Panc1 (cell line): ENCODE data around the gene CRYAB. TPM values are rescaled to one million over a fixed set of nuclear protein-coding genes. Genes with fewer than 3 reads are reported as not detected.

Experiments used
- ATAC-seq: fragments of 200-7000 bp; cut with Tn5 transposase; 2 replicates; pipeline ENCODE4 v1.9.1; 2020; ENCODE audit warnings: mild to moderate bottlenecking, moderate library complexity
- BruUV-seq: library from RNA; stranded (reverse); fragments of 400-500 nt; replicated peaks from 2 replicates; lab custom pipeline; 2021; lab: Mats Ljungman, UMichigan
- CTCF ChIA-PET: fragments of 300-600 bp; sonication (Branson Sonifier 250); formaldehyde crosslinking; loops from one replicate; lab custom pipeline; 2022; ENCODE audit warnings: antibody characterized with exemption; lab: Charles Lee
- POLR2A ChIA-PET: fragments of 300-600 bp; sonication (Branson Sonifier 250); formaldehyde crosslinking; loops from one replicate; lab custom pipeline; 2022; ENCODE audit warnings: antibody characterized with exemption; lab: Charles Lee
- DNase-seq: peaks from one replicate; pipeline ENCODE4 v3.0.0-alpha.2; 2010; ENCODE audit warnings: low read depth, low spot score
- H3K27ac ChIP-seq: 2 replicates; pipeline ENCODE4 v1.5.1; 2011; ENCODE audit warnings: mild to moderate bottlenecking, low read length, inconsistent platforms
- H3K27me3 ChIP-seq: fragments of 200-500 bp; sonication (Bioruptor generic); 2 replicates; pipeline ENCODE4 v1.6.0; 2014; ENCODE audit warnings: low read length, inconsistent platforms; ENCODE audit not compliant: control insufficient read depth, insufficient read depth
- H3K36me3 ChIP-seq: fragments of 200-500 bp; sonication (Bioruptor generic); 2 replicates; pipeline ENCODE4 v1.5.1; 2014; ENCODE audit warnings: inconsistent platforms, mild to moderate bottlenecking, low read length, moderate library complexity; ENCODE audit not compliant: control insufficient read depth, insufficient read depth
- H3K4me1 ChIP-seq: 2 replicates; pipeline ENCODE4 v1.5.1; 2011; ENCODE audit warnings: inconsistent platforms, mild to moderate bottlenecking, low read length, moderate library complexity; ENCODE audit not compliant: control insufficient read depth, insufficient read depth
- H3K4me3 ChIP-seq, 2 experiments: 2 replicates each; pipeline ENCODE4 v1.5.1; 2011 to 2012; ENCODE audit warnings: low read depth in 2 of 2, low read length in 2 of 2, mild to moderate bottlenecking in 2 of 2, inconsistent platforms in 1 of 2, moderate library complexity in 1 of 2
- H3K9me3 ChIP-seq: fragments of 200-500 bp; sonication (Bioruptor generic); 2 replicates; pipeline ENCODE4 v1.5.1; 2014; ENCODE audit warnings: low read depth, mild to moderate bottlenecking, inconsistent platforms, low read length, moderate library complexity; ENCODE audit not compliant: control insufficient read depth, insufficient read depth
- POLR2AphosphoS5 ChIP-seq: IDR thresholded peaks from 2 replicates; pipeline ENCODE4 v1.6.1; 2012; ENCODE audit warnings: mild to moderate bottlenecking, low read depth, low read length, moderate library complexity
- SIN3A ChIP-seq: IDR thresholded peaks from 2 replicates; pipeline ENCODE4 v1.6.1; 2012; ENCODE audit warnings: low read depth, mild to moderate bottlenecking, low read length, moderate library complexity, borderline replicate concordance; ENCODE audit not compliant: insufficient read depth
- TCF7L2 ChIP-seq: IDR thresholded peaks from 2 replicates; pipeline ENCODE4 v1.6.1; 2011; ENCODE audit warnings: mild to moderate bottlenecking, low read depth, low read length, inconsistent platforms
- in situ Hi-C: cut with HindIII; loops from 2 replicates; pipeline ENCODE4 v1.10.0; 2016; ENCODE audit warnings: low sequenced_read_pairs, low pct_unique_long_range_greater_than_20kb
- intact Hi-C: fragments of 100-400 bp; cut with micrococcal nuclease; formaldehyde crosslinking; loops from one replicate; pipeline ENCODE4 v1.10.0; 2022; ENCODE audit not compliant: unreplicated experiment
- total RNA-seq: library from RNA; stranded (reverse); gene quantifications from one replicate; pipeline ENCODE4 v1.2.1, GENCODE V29; 2021; ENCODE audit not compliant: unreplicated experiment
- TF ChIP-seq, protein P1 (sequence below), 2 experiments: IDR thresholded peaks; 2 replicates each; pipeline ENCODE4 v1.6.1; 2011 to 2012; ENCODE audit warnings: low read depth in 2 of 2, control low read depth in 1 of 2, low read length in 1 of 2, mild to moderate bottlenecking in 1 of 2, moderate library complexity in 1 of 2; ENCODE audit not compliant: insufficient read depth in 1 of 2
- TF ChIP-seq, protein P2 (sequence below): fragments of 450-650 bp; IDR thresholded peaks from 2 replicates; pipeline ENCODE4 v1.5.1; 2017; ENCODE audit warnings: mild to moderate bottlenecking

The CRYAB gene
- total RNA-seq, 1 experiment from 2014 or later, result 0.59 TPM

DNA sequence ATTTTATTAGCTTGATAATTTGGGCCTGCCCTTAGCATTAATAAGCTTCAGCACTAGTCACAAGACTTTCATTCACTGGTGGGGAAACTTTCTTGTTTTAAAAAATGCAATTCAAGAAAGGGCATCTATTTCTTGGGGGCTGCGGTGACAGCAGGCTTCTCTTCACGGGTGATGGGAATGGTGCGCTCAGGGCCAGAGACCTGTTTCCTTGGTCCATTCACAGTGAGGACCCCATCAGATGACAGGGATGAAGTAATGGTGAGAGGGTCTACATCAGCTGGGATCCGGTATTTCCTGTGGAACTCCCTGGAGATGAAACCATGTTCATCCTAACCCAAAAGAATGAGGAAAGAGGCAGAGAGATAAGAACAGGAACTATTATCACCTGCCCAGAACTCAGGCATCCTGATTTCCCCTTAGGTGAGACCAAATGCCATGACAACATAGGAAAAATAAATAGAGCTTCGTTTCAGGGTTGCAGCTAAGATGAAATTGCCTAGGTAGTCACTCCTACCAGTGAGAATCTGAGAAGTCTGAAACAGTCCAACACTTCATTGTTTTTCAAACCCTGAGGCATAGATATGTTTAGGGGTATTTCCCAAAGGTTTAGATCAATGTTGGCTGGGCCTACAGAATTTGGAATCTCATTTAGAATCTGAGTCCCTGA lies 2.8 kb downstream of the CRYAB start:
- no TSS peak for BruUV-seq
- Histone ChIP-seq H3K36me3 (no peaks in the 10 kb centered on the region), H3K27me3 (peaks cover 12% of the 10 kb centered on the region), H3K4me3 (no peak overlapping the region), H3K9me3 (no peaks in the 10 kb centered on the region), H3K27ac (no peak overlapping the region), H3K4me1 (peaks cover 8% of the 10 kb centered on the region)
- ATAC-seq, result no peak
- no peak for DNase-seq
- ChIA-PET CTCF (interaction anchor here (0.6 to 0.7 kb wide), 3 partner anchors 43 to 65 kb away, joined by 3 to 6 read pairs (median 3); no protein-coding TSS in a partner anchor), POLR2A (no interaction called here)
- intact Hi-C loops (no loop called here), in situ Hi-C loops (no loop called here)
- TF ChIP-seq, protein P1, sequence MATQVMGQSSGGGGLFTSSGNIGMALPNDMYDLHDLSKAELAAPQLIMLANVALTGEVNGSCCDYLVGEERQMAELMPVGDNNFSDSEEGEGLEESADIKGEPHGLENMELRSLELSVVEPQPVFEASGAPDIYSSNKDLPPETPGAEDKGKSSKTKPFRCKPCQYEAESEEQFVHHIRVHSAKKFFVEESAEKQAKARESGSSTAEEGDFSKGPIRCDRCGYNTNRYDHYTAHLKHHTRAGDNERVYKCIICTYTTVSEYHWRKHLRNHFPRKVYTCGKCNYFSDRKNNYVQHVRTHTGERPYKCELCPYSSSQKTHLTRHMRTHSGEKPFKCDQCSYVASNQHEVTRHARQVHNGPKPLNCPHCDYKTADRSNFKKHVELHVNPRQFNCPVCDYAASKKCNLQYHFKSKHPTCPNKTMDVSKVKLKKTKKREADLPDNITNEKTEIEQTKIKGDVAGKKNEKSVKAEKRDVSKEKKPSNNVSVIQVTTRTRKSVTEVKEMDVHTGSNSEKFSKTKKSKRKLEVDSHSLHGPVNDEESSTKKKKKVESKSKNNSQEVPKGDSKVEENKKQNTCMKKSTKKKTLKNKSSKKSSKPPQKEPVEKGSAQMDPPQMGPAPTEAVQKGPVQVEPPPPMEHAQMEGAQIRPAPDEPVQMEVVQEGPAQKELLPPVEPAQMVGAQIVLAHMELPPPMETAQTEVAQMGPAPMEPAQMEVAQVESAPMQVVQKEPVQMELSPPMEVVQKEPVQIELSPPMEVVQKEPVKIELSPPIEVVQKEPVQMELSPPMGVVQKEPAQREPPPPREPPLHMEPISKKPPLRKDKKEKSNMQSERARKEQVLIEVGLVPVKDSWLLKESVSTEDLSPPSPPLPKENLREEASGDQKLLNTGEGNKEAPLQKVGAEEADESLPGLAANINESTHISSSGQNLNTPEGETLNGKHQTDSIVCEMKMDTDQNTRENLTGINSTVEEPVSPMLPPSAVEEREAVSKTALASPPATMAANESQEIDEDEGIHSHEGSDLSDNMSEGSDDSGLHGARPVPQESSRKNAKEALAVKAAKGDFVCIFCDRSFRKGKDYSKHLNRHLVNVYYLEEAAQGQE (IDR thresholded peaks at IDR 0.05; ENCODE audit: insufficient read depth in 1 of 2, low read depth in 2 of 2, low read length in 1 of 2), result no peak
- TF ChIP-seq POLR2AphosphoS5, result no peak
- TF ChIP-seq, protein P2, sequence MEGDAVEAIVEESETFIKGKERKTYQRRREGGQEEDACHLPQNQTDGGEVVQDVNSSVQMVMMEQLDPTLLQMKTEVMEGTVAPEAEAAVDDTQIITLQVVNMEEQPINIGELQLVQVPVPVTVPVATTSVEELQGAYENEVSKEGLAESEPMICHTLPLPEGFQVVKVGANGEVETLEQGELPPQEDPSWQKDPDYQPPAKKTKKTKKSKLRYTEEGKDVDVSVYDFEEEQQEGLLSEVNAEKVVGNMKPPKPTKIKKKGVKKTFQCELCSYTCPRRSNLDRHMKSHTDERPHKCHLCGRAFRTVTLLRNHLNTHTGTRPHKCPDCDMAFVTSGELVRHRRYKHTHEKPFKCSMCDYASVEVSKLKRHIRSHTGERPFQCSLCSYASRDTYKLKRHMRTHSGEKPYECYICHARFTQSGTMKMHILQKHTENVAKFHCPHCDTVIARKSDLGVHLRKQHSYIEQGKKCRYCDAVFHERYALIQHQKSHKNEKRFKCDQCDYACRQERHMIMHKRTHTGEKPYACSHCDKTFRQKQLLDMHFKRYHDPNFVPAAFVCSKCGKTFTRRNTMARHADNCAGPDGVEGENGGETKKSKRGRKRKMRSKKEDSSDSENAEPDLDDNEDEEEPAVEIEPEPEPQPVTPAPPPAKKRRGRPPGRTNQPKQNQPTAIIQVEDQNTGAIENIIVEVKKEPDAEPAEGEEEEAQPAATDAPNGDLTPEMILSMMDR, result no peak
- no peak for TF ChIP-seq TCF7L2
- no peak for TF ChIP-seq SIN3A

DNA sequence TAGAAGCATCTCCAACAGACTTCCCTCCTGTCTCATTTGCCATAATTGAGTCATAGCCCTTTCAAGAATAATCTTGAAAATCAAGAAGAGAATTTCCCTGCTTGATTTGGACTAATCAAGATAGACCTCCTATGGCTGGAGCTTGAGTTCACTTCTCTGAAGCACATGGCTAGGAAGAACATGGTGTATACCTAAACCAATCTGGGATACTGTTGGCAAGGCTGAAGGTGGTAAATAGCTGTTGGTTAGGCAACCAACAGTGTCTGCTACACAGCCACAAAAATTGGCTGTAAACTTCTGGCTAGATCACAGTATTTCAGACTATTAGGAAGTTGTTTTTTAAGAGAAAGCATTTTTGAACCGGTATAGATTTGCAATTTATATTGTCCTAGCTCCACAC lies 4.9 kb downstream of the CRYAB start:
- Histone ChIP-seq H3K9me3 (no peaks in the 10 kb centered on the region), H3K27me3 (peaks cover 12% of the 10 kb centered on the region), H3K36me3 (no peaks in the 10 kb centered on the region), H3K4me3 (no peak overlapping the region), H3K27ac (no peak overlapping the region), H3K4me1 (peaks cover under 1% of the 10 kb centered on the region)
- intact Hi-C loops (no loop called here), in situ Hi-C loops (no loop called here)
- POLR2A ChIA-PET, result interaction anchor here (1.0 kb wide), 1 partner anchor 69 kb away, joined by 3 read pairs; no protein-coding TSS in a partner anchor
- DNase-seq (no peak), ATAC-seq (no peak)
- CTCF ChIA-PET, result interaction anchor here (0.5 kb wide), 1 partner anchor 113 kb away, joined by 3 read pairs; no protein-coding TSS in a partner anchor
- TF ChIP-seq SIN3A (no peak), TCF7L2 (no peak), POLR2AphosphoS5 (no peak)
- TF ChIP-seq, protein P1 (IDR thresholded peaks at IDR 0.05; ENCODE audit: insufficient read depth in 1 of 2, low read depth in 2 of 2, low read length in 1 of 2), result no peak
- TF ChIP-seq, protein P2, result no peak
- no TSS peak for BruUV-seq
